ENCODE data around the gene NSUN7.

DNA sequence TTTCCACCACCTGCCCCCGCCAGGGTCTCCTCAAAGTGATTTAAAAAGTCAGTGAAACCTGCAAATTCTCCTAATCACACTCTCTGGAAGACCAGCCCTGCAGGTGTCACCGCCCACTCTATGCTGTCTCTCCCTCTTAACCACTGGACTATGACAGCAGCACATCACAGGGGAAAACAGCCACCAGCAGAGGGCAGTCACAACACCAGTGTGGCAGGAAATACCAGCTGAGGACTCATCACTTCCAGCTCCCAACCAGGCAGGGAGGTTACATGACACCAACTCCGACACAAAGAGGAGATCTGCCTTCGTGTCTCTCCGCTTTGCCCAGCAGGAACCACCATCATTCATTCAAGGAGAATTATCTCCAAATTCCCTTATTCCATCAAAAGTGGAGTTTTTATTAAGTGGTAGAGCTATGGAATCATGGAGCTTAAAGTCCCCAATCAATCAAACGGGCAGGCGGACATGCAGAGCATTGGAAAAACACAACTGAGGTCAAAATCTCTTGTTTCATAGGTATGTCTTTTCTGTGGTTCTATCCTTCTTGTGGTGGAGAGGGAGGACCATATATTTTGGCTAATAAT is 91.3 kb downstream of the NSUN7 start:
- TF ChIP-seq, protein P1, sequence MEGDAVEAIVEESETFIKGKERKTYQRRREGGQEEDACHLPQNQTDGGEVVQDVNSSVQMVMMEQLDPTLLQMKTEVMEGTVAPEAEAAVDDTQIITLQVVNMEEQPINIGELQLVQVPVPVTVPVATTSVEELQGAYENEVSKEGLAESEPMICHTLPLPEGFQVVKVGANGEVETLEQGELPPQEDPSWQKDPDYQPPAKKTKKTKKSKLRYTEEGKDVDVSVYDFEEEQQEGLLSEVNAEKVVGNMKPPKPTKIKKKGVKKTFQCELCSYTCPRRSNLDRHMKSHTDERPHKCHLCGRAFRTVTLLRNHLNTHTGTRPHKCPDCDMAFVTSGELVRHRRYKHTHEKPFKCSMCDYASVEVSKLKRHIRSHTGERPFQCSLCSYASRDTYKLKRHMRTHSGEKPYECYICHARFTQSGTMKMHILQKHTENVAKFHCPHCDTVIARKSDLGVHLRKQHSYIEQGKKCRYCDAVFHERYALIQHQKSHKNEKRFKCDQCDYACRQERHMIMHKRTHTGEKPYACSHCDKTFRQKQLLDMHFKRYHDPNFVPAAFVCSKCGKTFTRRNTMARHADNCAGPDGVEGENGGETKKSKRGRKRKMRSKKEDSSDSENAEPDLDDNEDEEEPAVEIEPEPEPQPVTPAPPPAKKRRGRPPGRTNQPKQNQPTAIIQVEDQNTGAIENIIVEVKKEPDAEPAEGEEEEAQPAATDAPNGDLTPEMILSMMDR (IDR thresholded peaks at IDR 0.05; ENCODE audit: low read depth, low read length, poor library complexity, severe bottlenecking) = peak; percentile 95
- no peak for TF ChIP-seq EZH2phosphoT487 (IDR thresholded peaks at IDR 0.05; ENCODE audit: borderline replicate concordance, low read length)
